Left renal pelvis (tissue), 4 donors: ENCODE data around the gene GPR156. TPM values are rescaled to one million over a fixed set of nuclear protein-coding genes. Genes with fewer than 3 reads are reported as not detected.
A peak's percentile ranks its signal among the peaks of the same experiment; 100 is the strongest.

Source experiments
- DNase-seq, 4 donors: peaks; one replicate each; pipeline ENCODE4 v3.0.0-alpha.2; 2013; ENCODE audit warnings: low read depth in 4 of 4, low spot score in 3 of 4
- polyA plus RNA-seq, 4 donors: library from polyadenylated mRNA; unstranded; fragments of 120-200 nt; gene quantifications; one replicate each; pipeline ENCODE4 v1.2.1, GENCODE V29; 2013; ENCODE audit not compliant: insufficient read length in 4 of 4

Gene GPR156
- polyA plus RNA-seq, 4 donors = 1.6 to 3.3 (median 2.7) TPM

GRCh38 chr3:120198305-120198878 is 86.6 kb downstream of the GPR156 start:
- DNase-seq = no peak

- DNase-seq = no peak
Measured at GRCh38 chr3:120196812-120197211, 88.2 kb downstream of the GPR156 start.

- DNase-seq = no peak
Measured at GRCh38 chr3:120196333-120196732, 88.7 kb downstream of the GPR156 start.

GRCh38 chr3:120193554-120193953 is 91.5 kb downstream of the GPR156 start:
- no peak for DNase-seq

GRCh38 chr3:120192579-120192978 is 92.4 kb downstream of the GPR156 start:
- no peak for DNase-seq

GRCh38 chr3:120192159-120192558 is 92.9 kb downstream of the GPR156 start:
- DNase-seq = no peak

- no peak for DNase-seq
Measured at GRCh38 chr3:120182613-120183511, 102.2 kb downstream of the GPR156 start.

GRCh38 chr3:120181632-120182031 is 103.4 kb downstream of the GPR156 start:
- no peak for DNase-seq

GRCh38 chr3:120180731-120181412 is 104.2 kb downstream of the GPR156 start:
- no peak for DNase-seq

GRCh38 chr3:120177707-120178306 is 107.2 kb downstream of the GPR156 start:
- DNase-seq = no peak

- DNase-seq = peak in 1 of 4 donors; percentile 8
Measured at GRCh38 chr3:120177151-120177550, 107.9 kb downstream of the GPR156 start.

GRCh38 chr3:120174811-120175539 is 110.0 kb downstream of the GPR156 start:
- DNase-seq = no peak

- DNase-seq = no peak
Measured at GRCh38 chr3:120173056-120173675, 111.9 kb downstream of the GPR156 start.

- no peak for DNase-seq
Measured at GRCh38 chr3:120172070-120172469, 113.0 kb downstream of the GPR156 start.

GRCh38 chr3:120171134-120171873 is 113.7 kb downstream of the GPR156 start:
- DNase-seq = no peak

GRCh38 chr3:120170223-120170622 is 114.8 kb downstream of the GPR156 start:
- DNase-seq = no peak

- DNase-seq = no peak
Measured at GRCh38 chr3:120169407-120169806, 115.6 kb downstream of the GPR156 start.

- no peak for DNase-seq
Measured at GRCh38 chr3:120168611-120169010, 116.4 kb downstream of the GPR156 start.

- DNase-seq = no peak
Measured at GRCh38 chr3:120168038-120168437, 117.0 kb downstream of the GPR156 start.
